K562 (cell line): ENCODE results near the gene URI1. TPM values are rescaled to one million over a fixed set of nuclear protein-coding genes. Genes with fewer than 3 reads are reported as not detected.

Experiments
- ATAC-seq: fragments of 200-7000 bp; cut with Tn5 transposase; 3 replicates; pipeline ENCODE4 v1.9.1; 2020; ENCODE audit warnings: moderate library complexity
- BruUV-seq: library from RNA; stranded (reverse); fragments of 400-500 nt; replicated peaks from 2 replicates; lab custom pipeline; 2021; lab: Mats Ljungman, UMichigan
- CTCF ChIA-PET: fragments of 300-600 bp; formaldehyde crosslinking; extraction: SDS; loops from one replicate; lab custom pipeline; 2021; ENCODE audit warnings: low intra/inter-chr PET ratio; lab: Yijun Ruan, JAX
- POLR2A ChIA-PET: fragments of 300-600, 350-650 bp; sonication (Branson Sonifier 250); formaldehyde crosslinking; extraction: SDS; loops from one replicate; lab custom pipeline; 2021; ENCODE audit warnings: antibody characterized with exemption, inconsistent platforms; lab: Yijun Ruan, JAX
- DNase-seq, 4 experiments: peaks; one replicate each; pipeline versions ENCODE4 v3.0.0 to v3.0.0-alpha.2; 2011 to 2018; ENCODE audit warnings: low spot score in 3 of 4, mixed read lengths in 3 of 4; ENCODE audit errors: extremely low read depth in 1 of 4
- FAIRE-seq: peaks from 2 replicates; lab custom pipeline; 2011; peaks lifted over from hg19 to GRCh38; lab: Jason Lieb, UNC
- H2AFZ ChIP-seq: 2 replicates; pipeline ENCODE4 v1.6.0; 2011; ENCODE audit warnings: low read depth, low read length, control low read depth, inconsistent platforms
- H3K27ac ChIP-seq: fragments of 200-600 bp; 3 replicates; pipeline ENCODE4 v1.8.0; 2011; ENCODE audit warnings: low read depth, mild to moderate bottlenecking, control low read depth, inconsistent platforms, low read length, moderate library complexity, mixed read lengths; ENCODE audit errors: extremely low read depth
- H3K27me3 ChIP-seq, 2 experiments: fragments of 300-600 bp in 1 of 2; 2 replicates in 1 of 2; 3 replicates in 1 of 2; pipeline versions ENCODE4 v1.6.0 to v1.8.0; 2011; ENCODE audit warnings: inconsistent platforms in 2 of 2, low read length in 2 of 2, mild to moderate bottlenecking in 1 of 2, mixed read lengths in 1 of 2, moderate library complexity in 1 of 2; ENCODE audit not compliant: control insufficient read depth in 2 of 2, insufficient read depth in 2 of 2
- H3K36me3 ChIP-seq: fragments of 300-600 bp; 3 replicates; pipeline ENCODE4 v1.8.0; 2011; ENCODE audit warnings: mild to moderate bottlenecking, low read length, inconsistent platforms; ENCODE audit not compliant: control insufficient read depth, insufficient read depth
- H3K4me1 ChIP-seq, 2 experiments: fragments of 200-600 bp in 1 of 2; replicated peaks in 1 of 2; 2 replicates in 1 of 2; 3 replicates in 1 of 2; pipeline versions ENCODE4 v1.5.1 to v1.8.0; 2011; ENCODE audit warnings: inconsistent platforms in 2 of 2, low read length in 2 of 2, mild to moderate bottlenecking in 1 of 2, mixed read lengths in 1 of 2, moderate library complexity in 1 of 2; ENCODE audit not compliant: control insufficient read depth in 2 of 2, insufficient read depth in 2 of 2
- H3K4me2 ChIP-seq: 2 replicates; pipeline ENCODE4 v1.6.1; 2011; ENCODE audit warnings: low read length, control low read depth, inconsistent platforms, mixed read lengths; ENCODE audit not compliant: insufficient read depth
- H3K4me3 ChIP-seq: fragments of 200-600 bp; sonication (generic), shearing (Covaris generic); 2 replicates; pipeline ENCODE4 v1.5.1; 2016; ENCODE audit warnings: control low read depth, inconsistent platforms
- H3K79me2 ChIP-seq: fragments of 200-600 bp; 3 replicates; pipeline ENCODE4 v1.8.0; 2011; ENCODE audit warnings: low read length, inconsistent platforms; ENCODE audit not compliant: control insufficient read depth, insufficient read depth
- H3K9ac ChIP-seq, 2 experiments: 2 replicates each; pipeline versions ENCODE4 v1.6.0 to v1.6.1; 2011; ENCODE audit warnings: low read depth in 2 of 2, low read length in 2 of 2, control low read depth in 1 of 2, inconsistent platforms in 1 of 2, mild to moderate bottlenecking in 1 of 2, mixed read lengths in 1 of 2; ENCODE audit not compliant: insufficient read depth in 1 of 2
- H3K9me1 ChIP-seq: one replicate; pipeline ENCODE4 v1.6.0; 2011; ENCODE audit warnings: inconsistent platforms, mild to moderate bottlenecking, low read length, moderate library complexity; ENCODE audit not compliant: control insufficient read depth, insufficient read depth
- H3K9me3 ChIP-seq: replicated peaks from 2 replicates; pipeline ENCODE4 v1.5.1; 2011; ENCODE audit warnings: low read depth, low read length, inconsistent platforms; ENCODE audit not compliant: control insufficient read depth, insufficient read depth
- H4K20me1 ChIP-seq: replicated peaks from 2 replicates; pipeline ENCODE4 v1.6.1; 2011; ENCODE audit warnings: low read length, inconsistent platforms, mixed read lengths; ENCODE audit not compliant: control insufficient read depth, insufficient read depth
- JUND ChIP-seq, 2 experiments: IDR thresholded peaks; 2 replicates in 1 of 2; 3 replicates in 1 of 2; pipeline ENCODE4 v1.6.1; 2011; ENCODE audit warnings: borderline replicate concordance in 2 of 2, low read depth in 2 of 2, low read length in 2 of 2, improper control_type of control experiment in 1 of 2, missing biosample characterization in 1 of 2, missing genetic modification characterization in 1 of 2, missing genetic modification reagents in 1 of 2
- MAFK ChIP-seq: IDR thresholded peaks from 2 replicates; pipeline ENCODE4 v1.6.1; 2011; ENCODE audit warnings: low read length, improper control_type of control experiment
- TGIF2 ChIP-seq: sonication (generic); formaldehyde crosslinking; IDR thresholded peaks from 2 replicates; pipeline ENCODE4 v1.8.1; 2022; ENCODE audit warnings: mild to moderate bottlenecking, missing genetic modification reagents, moderate library complexity
- ZNF347 ChIP-seq: fragments of 450-650 bp; formaldehyde crosslinking; IDR thresholded peaks from 2 replicates; pipeline ENCODE4 v1.4.0; 2020; ENCODE audit warnings: low read depth, mild to moderate bottlenecking, moderate library complexity
- WGBS: fragments of 100-300 bp; shearing (Covaris generic); methylation state at CpG from one replicate; pipeline ENCODE4 v1.1.6; 2016; ENCODE audit warnings: low coverage, mixed read lengths; ENCODE audit not compliant: insufficient coverage; ENCODE audit errors: missing lambda C conversion rate; 5-methylcytosine and 5-hydroxymethylcytosine counted together
- in situ Hi-C: fragments of 300-500 bp; cut with MboI; formaldehyde crosslinking; loops from 4 replicates; pipeline ENCODE4 v1.15.0; 2018; ENCODE audit warnings: inconsistent platforms, mixed read lengths
- intact Hi-C: fragments of 100-400 bp; cut with micrococcal nuclease; formaldehyde crosslinking; loops from 2 replicates; pipeline ENCODE4 v1.14.2; 2022
- polyA plus RNA-seq, 8 experiments: library from polyadenylated mRNA; depleted of rRNA in 4 of 8; stranded (reverse) in 5 of 8; unstranded in 3 of 8; fragments of >200 nt; fragmentation: Nextera tagmentation in 2 of 8; fragmentation: Illumina TruSeq in 1 of 8; extraction: Ambion mirVana in 2 of 8; extraction: Trizol in 1 of 8; gene quantifications; 2 replicates each; pipeline versions ENCODE4 v1.2.1 to v1.2.3, GENCODE V29; 2011 to 2014; ENCODE audit warnings: inconsistent platforms in 1 of 8, missing spikeins in 1 of 8
- total RNA-seq, 7 experiments: library from RNA; depleted of rRNA in 6 of 7; stranded (reverse); fragments of >200 nt in 6 of 7; fragmentation: Illumina TruSeq in 2 of 7; extraction: Trizol in 2 of 7; gene quantifications; 2 replicates each; pipeline versions ENCODE4 v1.2.1 to v1.2.3, GENCODE V29; 2011 to 2021; ENCODE audit warnings: low replicate concordance in 1 of 7
- TF ChIP-seq, protein P1 (sequence below): fragments of 450-650 bp; formaldehyde crosslinking; IDR thresholded peaks from 2 replicates; pipeline ENCODE4 v1.4.0; 2020; ENCODE audit warnings: mild to moderate bottlenecking, moderate library complexity
- TF ChIP-seq, protein P2 (sequence below), 2 experiments: fragments of 450-650 bp; formaldehyde crosslinking in 1 of 2; IDR thresholded peaks; 2 replicates each; pipeline versions ENCODE4 v1.4.0 to v1.6.1; 2014 to 2020; ENCODE audit warnings: mild to moderate bottlenecking in 2 of 2, borderline replicate concordance in 1 of 2, low read depth in 1 of 2

The URI1 gene
- total and polyA plus RNA-seq, 9 of the 15 experiments (the other 6 are each of a cell fraction or from before 2014, with no cell fraction given) = 16.9 to 87.4 (median 63.9) TPM

DNA sequence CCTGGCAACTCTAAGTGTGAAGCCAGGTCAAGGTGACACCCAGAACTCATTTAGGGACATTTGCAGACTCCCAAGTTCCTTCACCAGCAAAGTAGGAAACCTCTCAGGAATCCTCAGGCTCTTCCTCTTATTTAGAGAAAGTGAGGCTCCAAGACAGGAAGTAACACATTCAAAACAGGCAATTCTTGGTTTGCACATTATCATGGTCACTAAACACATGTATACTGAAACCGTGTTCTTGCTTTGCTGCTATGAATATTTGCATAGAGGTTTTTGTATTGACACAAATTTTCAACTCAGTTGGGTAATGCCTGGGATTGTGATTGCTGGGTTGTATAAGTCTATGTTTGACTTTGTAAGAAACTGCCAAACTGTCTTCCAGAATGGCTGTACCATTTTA, 13.2 kb upstream of the URI1 start:
- intact Hi-C loops = no loop called here
- ChIA-PET POLR2A (no interaction called here), CTCF (no interaction called here)
- no peaks in the 10 kb centered on the region for H4K20me1 ChIP-seq
- H2AFZ ChIP-seq = peak overlapping the region; percentile 56; the same call in 1 of the 2 replicates
- no TSS peak for BruUV-seq
- H3K9me1 ChIP-seq = no peaks in the 10 kb centered on the region
- no peaks in the 10 kb centered on the region for H3K9me3 ChIP-seq
- no peak overlapping the region for H3K4me2 ChIP-seq
- H3K27ac ChIP-seq = no peak overlapping the region
- DNase-seq (no peak), FAIRE-seq (no peak), ATAC-seq (no peak)
- 0% methylated on average over 1 of the region's 1 CpG for WGBS
- no peaks in the 10 kb centered on the region for H3K36me3 ChIP-seq
- H3K9ac ChIP-seq = no peak overlapping the region
- no peak overlapping the region for H3K4me3 ChIP-seq
- H3K4me1 ChIP-seq = no peaks in the 10 kb centered on the region; a peak in 2 of 5 replicates
- peaks cover 3 to 18% of the 10 kb centered on the region in 2 experiments; a peak in 3 of 5 replicates for H3K27me3 ChIP-seq
- no peaks in the 10 kb centered on the region for H3K79me2 ChIP-seq
- in situ Hi-C loops = no loop called here
- TF ChIP-seq TGIF2 (no peak), MAFK (no peak), JUND (IDR thresholded peaks at IDR 0.05; ENCODE audit: borderline replicate concordance, low read depth, low read length) (no peak), JUND (tag; IDR thresholded peaks at IDR 0.05; ENCODE audit: borderline replicate concordance, low read depth, low read length) (no peak), ZNF347 (CRISPR knock-in tag) (no peak)
- TF ChIP-seq, protein P1, sequence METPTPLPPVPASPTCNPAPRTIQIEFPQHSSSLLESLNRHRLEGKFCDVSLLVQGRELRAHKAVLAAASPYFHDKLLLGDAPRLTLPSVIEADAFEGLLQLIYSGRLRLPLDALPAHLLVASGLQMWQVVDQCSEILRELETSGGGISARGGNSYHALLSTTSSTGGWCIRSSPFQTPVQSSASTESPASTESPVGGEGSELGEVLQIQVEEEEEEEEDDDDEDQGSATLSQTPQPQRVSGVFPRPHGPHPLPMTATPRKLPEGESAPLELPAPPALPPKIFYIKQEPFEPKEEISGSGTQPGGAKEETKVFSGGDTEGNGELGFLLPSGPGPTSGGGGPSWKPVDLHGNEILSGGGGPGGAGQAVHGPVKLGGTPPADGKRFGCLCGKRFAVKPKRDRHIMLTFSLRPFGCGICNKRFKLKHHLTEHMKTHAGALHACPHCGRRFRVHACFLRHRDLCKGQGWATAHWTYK = no peak
- TF ChIP-seq, protein P2, sequence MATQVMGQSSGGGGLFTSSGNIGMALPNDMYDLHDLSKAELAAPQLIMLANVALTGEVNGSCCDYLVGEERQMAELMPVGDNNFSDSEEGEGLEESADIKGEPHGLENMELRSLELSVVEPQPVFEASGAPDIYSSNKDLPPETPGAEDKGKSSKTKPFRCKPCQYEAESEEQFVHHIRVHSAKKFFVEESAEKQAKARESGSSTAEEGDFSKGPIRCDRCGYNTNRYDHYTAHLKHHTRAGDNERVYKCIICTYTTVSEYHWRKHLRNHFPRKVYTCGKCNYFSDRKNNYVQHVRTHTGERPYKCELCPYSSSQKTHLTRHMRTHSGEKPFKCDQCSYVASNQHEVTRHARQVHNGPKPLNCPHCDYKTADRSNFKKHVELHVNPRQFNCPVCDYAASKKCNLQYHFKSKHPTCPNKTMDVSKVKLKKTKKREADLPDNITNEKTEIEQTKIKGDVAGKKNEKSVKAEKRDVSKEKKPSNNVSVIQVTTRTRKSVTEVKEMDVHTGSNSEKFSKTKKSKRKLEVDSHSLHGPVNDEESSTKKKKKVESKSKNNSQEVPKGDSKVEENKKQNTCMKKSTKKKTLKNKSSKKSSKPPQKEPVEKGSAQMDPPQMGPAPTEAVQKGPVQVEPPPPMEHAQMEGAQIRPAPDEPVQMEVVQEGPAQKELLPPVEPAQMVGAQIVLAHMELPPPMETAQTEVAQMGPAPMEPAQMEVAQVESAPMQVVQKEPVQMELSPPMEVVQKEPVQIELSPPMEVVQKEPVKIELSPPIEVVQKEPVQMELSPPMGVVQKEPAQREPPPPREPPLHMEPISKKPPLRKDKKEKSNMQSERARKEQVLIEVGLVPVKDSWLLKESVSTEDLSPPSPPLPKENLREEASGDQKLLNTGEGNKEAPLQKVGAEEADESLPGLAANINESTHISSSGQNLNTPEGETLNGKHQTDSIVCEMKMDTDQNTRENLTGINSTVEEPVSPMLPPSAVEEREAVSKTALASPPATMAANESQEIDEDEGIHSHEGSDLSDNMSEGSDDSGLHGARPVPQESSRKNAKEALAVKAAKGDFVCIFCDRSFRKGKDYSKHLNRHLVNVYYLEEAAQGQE (IDR thresholded peaks at IDR 0.05; ENCODE audit: borderline replicate concordance) = no peak
- TF ChIP-seq, protein P2 (CRISPR knock-in tag; IDR thresholded peaks at IDR 0.05; ENCODE audit: low read depth) = no peak
